ENCODE measurements around the gene PSMB7.

PSMB7 gene

DNA sequence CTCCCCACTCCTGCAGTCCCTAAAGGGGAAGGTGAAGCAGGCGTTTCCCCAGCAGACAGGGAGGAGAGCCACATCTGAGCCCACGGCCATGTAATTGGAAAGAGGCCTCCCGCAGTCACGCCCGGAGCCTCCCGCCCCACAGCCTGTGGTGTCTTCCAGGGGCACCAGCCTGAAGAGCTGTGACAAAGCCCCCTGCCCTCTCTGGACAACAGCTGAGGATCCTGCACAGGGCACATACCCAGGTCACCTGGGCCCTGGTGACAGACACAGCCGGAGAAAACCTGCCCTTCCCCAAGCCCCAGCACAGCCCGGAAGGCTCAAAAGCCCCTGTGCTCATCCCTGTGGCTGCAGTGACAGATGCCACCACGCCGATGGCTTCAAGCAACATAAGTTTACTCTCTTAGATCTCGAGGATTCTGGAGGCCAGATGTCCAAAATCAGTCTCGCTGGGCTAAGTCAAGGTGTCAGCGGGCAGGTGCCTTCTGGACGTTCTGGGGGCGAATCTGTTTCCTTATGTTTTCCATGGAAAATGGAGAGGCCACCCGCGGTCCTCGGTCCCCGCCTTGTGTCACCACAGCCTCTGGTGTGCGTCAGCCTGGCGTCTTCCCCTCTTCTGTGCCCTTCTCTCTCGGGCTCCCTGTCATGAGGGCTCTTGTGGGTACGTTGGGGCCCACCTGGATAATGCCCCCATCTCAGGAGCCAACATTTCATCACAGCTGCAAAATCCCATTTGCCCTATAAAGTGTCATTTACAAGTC is 71.5 kb downstream of the PSMB7 start:
- no peak for DNase-seq

GRCh38 chr9:124342776-124343485 is 72.3 kb downstream of the PSMB7 start:
- no peak for DNase-seq

DNA sequence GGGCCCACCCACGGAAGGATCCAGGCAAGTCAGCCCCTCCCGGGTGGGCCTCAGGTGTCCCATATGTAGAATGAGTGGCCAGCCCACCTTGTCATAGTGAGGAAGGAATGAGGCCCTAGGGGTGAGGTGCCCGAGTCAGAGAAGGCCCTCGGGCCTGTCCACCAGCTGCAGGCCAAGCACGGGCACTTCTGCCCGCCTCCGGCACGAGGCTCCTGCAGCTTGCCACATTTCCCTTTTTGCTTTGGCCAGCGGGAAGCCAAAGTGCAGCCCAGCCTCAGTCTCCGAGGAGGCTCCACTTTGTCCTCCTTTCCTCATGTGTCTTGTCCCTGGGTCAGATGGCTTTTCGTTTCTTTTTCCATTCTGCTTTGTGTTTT is 72.9 kb downstream of the PSMB7 start:
- no peak for DNase-seq

GRCh38 chr9:124341455-124342170 is 73.6 kb downstream of the PSMB7 start:
- DNase-seq, result no peak

DNA sequence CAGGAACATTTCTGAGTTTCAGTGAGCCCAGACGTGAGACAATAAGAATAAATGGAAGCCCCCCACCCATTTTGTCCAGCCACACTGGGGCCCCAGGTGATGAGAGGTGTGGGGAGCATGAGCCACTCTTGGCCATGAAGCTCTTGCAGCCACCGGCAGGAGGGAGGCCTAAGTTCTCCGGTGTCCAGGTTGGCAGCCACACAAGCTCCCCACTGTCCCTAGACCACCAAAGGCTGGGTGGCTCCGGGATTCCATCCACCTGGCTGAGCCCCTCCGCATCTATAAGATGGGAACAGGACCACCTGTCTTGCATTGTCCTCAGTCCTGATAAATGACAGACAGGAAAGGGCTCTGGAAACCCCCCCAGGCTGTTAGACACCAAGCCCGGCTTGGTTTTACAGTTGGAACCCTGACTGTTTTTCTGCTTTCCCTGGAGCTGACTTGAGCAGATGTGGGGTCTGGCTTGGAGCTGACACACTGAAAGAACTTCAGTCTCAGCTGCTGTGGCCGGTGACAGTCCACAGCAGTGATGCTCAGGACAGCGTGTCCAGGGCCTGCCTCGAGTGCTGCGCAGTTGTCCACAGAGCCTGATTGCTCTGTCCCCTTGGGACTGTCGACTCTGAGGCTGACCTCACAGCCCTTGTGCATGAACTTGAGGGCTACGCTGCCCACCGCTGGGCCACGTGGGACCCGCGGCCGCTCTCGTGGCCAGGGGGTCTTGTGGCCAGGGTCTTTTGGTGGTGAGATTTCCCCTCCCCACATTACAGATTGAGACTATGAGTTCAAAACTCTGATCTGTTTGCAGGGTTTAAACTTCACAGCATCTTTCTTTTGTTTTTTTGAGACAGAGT is 74.8 kb downstream of the PSMB7 start:
- no peak for DNase-seq

DNA sequence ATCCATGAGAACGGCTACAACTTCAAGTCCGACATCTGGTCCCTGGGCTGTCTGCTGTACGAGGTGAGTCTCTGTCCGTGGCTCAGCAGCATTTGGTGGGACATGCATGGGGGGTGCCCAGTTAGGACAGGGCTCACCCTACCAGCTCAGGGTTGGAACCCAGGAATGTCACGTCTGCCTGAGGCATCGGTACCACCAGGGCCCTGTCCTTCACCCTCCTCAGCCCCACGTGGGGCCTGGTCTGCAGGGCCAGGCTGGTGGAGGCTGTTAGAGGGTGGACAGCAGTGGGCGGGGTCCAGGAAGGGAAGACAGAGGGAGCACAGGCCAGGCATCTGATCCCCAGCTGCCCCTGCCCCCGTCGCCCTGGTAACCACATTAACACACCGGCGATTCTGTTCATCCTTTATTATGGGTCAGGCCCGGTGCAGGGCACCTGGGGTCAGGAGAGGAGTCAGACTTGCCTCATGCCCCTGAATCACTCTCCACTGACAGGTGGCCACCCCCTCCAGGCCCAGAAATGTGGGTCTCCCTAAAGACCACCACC is 75.6 kb downstream of the PSMB7 start:
- DNase-seq, result no peak

GRCh38 chr9:124337562-124337961 is 77.7 kb downstream of the PSMB7 start:
- DNase-seq, result no peak

DNA sequence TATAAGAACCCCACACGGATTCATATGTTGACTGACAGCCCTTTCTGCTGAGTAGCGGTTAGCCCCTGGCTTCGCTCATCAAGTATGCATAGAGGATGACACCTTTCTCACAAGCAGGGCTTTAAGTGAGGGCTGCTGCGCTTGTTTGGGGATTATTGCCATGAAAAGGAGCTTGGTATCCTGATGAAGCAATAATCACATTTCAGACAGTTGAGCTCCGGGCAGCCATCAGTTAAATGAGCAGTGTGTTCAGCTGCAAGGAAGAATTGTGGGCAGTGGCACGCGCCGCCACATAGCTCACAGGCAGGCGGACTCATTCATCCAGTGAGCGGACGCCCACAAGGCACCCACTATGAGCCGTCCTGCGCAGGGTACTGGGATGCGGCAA is 79.9 kb downstream of the PSMB7 start:
- no peak for DNase-seq

- DNase-seq, result no peak
Observed at GRCh38 chr9:124334568-124335319, 80.5 kb downstream of the PSMB7 start.

DNA sequence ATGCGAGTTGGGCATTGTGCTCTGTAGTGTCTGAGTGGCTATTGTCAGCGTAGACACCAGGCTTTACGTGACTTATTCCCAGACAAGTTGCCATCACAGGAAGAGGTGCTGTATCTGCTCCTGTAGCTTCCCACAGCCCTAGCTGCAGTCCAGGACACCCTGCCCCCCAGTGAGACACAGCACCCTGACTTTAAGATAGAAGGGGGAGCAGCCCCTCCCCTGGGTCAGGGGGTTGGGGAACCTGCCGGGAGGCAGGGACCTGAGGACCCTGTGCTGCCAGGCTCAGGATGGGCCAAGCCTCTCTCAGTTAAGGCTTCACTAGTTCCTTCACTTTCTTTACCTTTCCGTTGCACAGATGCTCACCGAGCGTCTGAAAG is 82.1 kb downstream of the PSMB7 start:
- DNase-seq, result no peak

- DNase-seq, result no peak
Observed at GRCh38 chr9:124332361-124333202, 82.7 kb downstream of the PSMB7 start.

DNA sequence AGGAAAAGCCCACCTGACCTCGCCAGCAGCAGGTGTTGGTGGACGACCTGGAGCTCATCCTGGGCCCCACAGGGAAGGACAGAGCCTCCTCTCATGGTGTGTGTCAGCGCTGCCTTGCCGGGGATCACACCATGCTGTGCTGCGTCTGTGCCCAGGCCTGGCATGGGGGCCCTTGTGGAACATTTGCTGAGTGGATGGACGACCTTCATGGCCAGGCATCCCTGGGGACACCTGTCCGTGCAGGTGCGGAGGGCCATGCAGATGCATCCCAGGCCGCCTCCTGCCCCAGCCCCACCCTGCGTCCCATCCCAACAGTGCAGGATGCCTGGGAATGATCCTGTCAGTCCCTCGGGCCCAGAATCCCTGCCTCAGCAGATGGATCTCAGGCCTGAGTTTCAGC is 83.7 kb downstream of the PSMB7 start:
- no peak for DNase-seq

DNA sequence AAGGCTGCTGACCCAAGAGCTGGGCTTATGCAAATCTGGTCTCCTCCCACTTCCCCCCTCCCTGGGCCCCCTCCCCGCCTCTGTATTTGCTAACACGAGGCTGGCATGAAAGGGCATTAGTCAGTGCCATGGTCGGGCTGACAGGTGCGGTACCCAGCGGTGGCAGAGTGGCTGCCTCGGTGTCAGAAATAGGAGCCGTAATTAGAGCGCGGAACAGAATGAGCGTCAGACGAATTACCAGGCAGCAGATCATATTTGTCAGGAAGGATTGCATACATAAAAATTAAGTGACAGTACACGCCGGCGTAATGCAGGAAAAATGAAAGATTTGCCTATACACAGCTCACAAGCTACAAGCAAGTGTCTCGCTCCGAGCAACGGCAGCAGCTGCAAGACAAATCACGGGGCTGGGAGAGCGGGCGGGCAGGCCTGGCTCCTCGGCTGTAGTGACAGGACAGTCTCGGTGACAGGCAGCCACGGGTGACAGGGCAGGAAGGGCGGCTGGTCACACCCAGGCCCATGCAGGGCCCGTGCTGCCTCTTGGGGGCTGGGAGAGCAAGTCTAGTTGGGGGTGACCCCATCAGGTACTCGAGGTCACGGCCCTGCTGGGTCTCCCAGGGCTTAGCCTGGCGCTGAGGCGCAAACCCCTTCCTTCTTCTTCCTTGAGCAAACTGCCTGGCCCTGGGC is 85.1 kb downstream of the PSMB7 start:
- no peak for DNase-seq

GRCh38 chr9:124329206-124329792 is 85.9 kb downstream of the PSMB7 start:
- DNase-seq, result no peak

GRCh38 chr9:124328285-124328684 is 87.0 kb downstream of the PSMB7 start:
- no peak for DNase-seq

GRCh38 chr9:124327491-124327890 is 87.8 kb downstream of the PSMB7 start:
- DNase-seq, result no peak

DNA sequence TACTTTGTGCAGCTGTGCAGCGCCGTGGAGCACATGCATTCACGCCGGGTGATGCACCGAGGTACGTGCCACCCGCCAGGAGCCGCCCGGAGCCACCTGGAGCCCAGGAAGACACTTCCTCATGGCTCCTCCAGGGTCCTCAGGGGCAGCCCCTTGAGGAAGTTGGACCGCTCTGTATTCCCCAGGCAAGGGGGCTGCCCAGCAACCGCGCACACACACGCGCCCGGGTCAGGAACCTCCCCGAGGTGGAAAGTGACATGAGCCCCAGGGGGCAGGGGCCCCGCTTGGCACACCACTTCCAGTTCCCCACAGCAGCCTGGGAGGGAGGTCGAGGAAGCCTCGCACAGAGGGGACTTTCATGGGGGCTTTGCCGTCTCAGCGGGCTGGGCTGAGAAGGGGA is 88.9 kb downstream of the PSMB7 start:
- no peak for DNase-seq

DNA sequence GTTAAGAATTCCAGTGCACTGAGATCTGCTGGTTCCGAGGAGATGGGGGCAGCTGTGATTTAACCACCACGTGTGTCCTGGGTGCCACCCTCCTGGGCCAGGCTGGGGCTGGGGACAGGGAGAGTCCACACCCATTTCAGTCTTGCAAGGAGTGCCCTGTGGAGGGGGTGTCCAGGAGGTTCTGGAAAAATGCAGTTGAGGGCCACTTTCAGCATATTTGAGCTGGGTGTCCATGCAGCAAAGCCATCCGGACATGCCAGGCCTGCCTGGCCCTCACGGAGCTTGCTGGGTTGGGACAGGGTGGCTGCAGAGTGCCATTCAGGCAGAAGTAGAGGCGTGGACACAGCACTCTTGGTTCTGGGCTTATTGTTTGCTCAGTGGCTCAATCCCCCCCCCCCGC is 89.4 kb downstream of the PSMB7 start:
- no peak for DNase-seq

- no peak for DNase-seq
Observed at GRCh38 chr9:124323904-124324303, 91.3 kb downstream of the PSMB7 start.
